ENCODE results near the gene NPB. TPM values are rescaled to one million over a fixed set of nuclear protein-coding genes. Genes with fewer than 3 reads are reported as not detected.

NPB gene
- polyA plus RNA-seq, 1 of the 3 experiments (the other 2 are of a cell fraction): 2.4 TPM

- TF ChIP-seq GATA2 (CRISPR knock-in tag; IDR thresholded peaks at IDR 0.05) (no peak), CTCF (IDR thresholded peaks at IDR 0.05) (no peak)
These were observed 37.9 kb downstream of the NPB start (continued) for GRCh38 chr17:81939881-81940385.

DNA sequence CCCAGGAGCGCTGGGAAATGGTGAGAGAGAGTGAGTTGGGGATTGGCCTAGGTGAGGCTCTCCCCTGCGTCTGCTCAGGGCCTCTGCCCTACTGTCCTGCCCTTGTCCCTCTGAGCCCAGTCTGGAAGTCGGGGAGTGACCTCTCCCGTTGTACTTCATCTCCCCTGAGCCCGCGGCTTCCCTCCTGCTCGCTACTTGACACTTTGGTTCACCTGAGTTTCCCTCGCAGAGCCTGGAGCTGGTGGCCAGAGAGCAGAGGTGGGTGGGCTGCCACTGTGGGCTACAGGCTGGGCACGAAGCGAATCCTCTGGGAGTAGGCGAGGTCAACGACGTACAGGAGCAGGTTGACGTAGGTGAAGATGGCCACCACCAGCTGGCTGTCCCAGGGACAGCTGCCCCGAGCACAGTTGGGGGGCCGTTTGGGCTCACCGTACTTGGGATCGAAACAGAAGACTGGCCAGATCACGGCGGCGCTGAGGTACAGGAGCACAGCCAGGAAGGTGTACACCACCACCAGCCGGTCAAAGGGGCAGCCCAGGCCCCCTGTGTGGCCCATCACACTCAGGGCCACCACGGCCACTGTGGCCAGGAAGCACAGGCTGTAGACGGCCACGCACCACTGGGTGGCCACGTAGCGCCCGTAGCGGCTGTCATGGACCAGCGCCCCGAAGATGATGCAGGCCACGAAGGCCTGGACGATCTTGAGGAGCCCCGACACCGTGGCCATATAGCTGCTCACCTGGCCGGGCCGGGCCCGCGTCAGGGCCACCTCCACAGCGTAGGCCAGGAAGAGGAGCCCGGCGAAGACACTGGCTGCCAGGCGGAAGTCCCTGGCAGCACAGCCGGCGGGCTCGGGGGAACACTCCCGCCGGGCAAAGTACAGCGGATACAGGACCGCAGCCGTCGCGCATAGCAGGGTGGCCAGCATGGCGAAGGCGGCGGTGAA is 38.8 kb downstream of the NPB start:
- TF ChIP-seq POLR2AphosphoS5 (IDR thresholded peaks at IDR 0.05; ENCODE audit: low read depth, low read length) (no peak), SMC3 (IDR thresholded peaks at IDR 0.05; ENCODE audit: low read depth, low read length) (no peak), TCF12 (IDR thresholded peaks at IDR 0.05) (no peak), GATA2 (CRISPR knock-in tag; IDR thresholded peaks at IDR 0.05) (no peak), EZH2phosphoT487 (IDR thresholded peaks at IDR 0.05; ENCODE audit: borderline replicate concordance, low read depth) (no peak), EP300 (IDR thresholded peaks at IDR 0.05; ENCODE audit: borderline replicate concordance in 1 of 2, low read depth in 1 of 2, low read length in 1 of 2) (no peak), JUND (IDR thresholded peaks at IDR 0.05) (no peak), MXI1 (IDR thresholded peaks at IDR 0.05; ENCODE audit: low read depth, low read length) (no peak), PBX3 (IDR thresholded peaks at IDR 0.05) (no peak), ELF1 (IDR thresholded peaks at IDR 0.05) (no peak), CTCF (IDR thresholded peaks at IDR 0.05) (no peak), GABPA (IDR thresholded peaks at IDR 0.05; ENCODE audit: low read depth) (no peak), RFX5 (IDR thresholded peaks at IDR 0.05; ENCODE audit: low read length) (no peak), TEAD4 (IDR thresholded peaks at IDR 0.05; ENCODE audit: borderline replicate concordance, insufficient read depth) (no peak), MEF2A (IDR thresholded peaks at IDR 0.05; ENCODE audit: borderline replicate concordance, low read depth) (no peak), RAD21 (IDR thresholded peaks at IDR 0.05; ENCODE audit: low read length) (no peak), USF2 (IDR thresholded peaks at IDR 0.05; ENCODE audit: borderline replicate concordance, low read depth, low read length) (no peak)
- TF ChIP-seq, protein P1, sequence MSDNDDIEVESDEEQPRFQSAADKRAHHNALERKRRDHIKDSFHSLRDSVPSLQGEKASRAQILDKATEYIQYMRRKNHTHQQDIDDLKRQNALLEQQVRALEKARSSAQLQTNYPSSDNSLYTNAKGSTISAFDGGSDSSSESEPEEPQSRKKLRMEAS (IDR thresholded peaks at IDR 0.05; ENCODE audit: low read depth): no peak
- TF ChIP-seq, protein P2, sequence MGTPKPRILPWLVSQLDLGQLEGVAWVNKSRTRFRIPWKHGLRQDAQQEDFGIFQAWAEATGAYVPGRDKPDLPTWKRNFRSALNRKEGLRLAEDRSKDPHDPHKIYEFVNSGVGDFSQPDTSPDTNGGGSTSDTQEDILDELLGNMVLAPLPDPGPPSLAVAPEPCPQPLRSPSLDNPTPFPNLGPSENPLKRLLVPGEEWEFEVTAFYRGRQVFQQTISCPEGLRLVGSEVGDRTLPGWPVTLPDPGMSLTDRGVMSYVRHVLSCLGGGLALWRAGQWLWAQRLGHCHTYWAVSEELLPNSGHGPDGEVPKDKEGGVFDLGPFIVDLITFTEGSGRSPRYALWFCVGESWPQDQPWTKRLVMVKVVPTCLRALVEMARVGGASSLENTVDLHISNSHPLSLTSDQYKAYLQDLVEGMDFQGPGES (IDR thresholded peaks at IDR 0.05; ENCODE audit: low read depth, low read length): no peak
- Histone ChIP-seq H4K20me1 (ENCODE audit: insufficient read depth) (no peaks in the 10 kb centered on the region), H3K9me2 (no peaks in the 10 kb centered on the region), H3K27ac (ENCODE audit: low read depth in 2 of 2, low read length in 1 of 2) (no peak overlapping the region), H3K79me2 (ENCODE audit: insufficient read depth) (peaks cover 13% of the 10 kb centered on the region), H2AFZ (ENCODE audit: low read depth) (no peak overlapping the region), H3K36me3 (replicated peaks in 1 of 2; ENCODE audit: control insufficient read depth in 1 of 2, insufficient read depth in 2 of 2, low read length in 1 of 2) (no peaks in the 10 kb centered on the region), H3K9ac (no peak overlapping the region), H3K4me1 (ENCODE audit: control insufficient read depth in 1 of 2, insufficient read depth in 2 of 2, low read depth in 1 of 2, low read length in 1 of 2) (peaks cover 3 to 8% of the 10 kb centered on the region in 2 experiments; a peak in 2 of 4 replicates), H3K4me3 (ENCODE audit: low read depth in 2 of 2, low read length in 1 of 2) (no peak overlapping the region), H3F3A (replicated peaks; ENCODE audit: insufficient read depth) (no peaks in the 10 kb centered on the region), H3K9me3 (no peaks in the 10 kb centered on the region), H3K27me3 (ENCODE audit: insufficient read depth) (no peaks in the 10 kb centered on the region), H3K4me2 (no peak overlapping the region)
- no peak for DNase-seq
- ChIA-PET CTCF (interaction anchor here (0.6 to 17.7 kb wide), 7 partner anchors 8 to 213 kb away, joined by 3 to 216 read pairs (median 3); partner anchors contain the start of genes CENPX, LRRC45 and NOTUM), POLR2A (no interaction called here)
- 89% methylated on average over 52 of the region's 56 CpGs for WGBS (ENCODE audit: low lambda C conversion rate)
